GM18498 (cell line): ENCODE results near the gene C3orf33.

Source experiments
- ATAC-seq: cut with Tn5 transposase; IDR thresholded peaks from one replicate; pipeline ENCODE4 v1.9.1; 2021; ENCODE audit warnings: mild to moderate bottlenecking, moderate library complexity; ENCODE audit not compliant: unreplicated experiment

C3orf33 gene

GRCh38 chr3:155790272-155790925, 15.7 kb downstream of the C3orf33 start:
- no peak for ATAC-seq

GRCh38 chr3:155785662-155786295, 20.3 kb downstream of the C3orf33 start:
- ATAC-seq = no peak

GRCh38 chr3:155782390-155782953, 23.6 kb downstream of the C3orf33 start:
- no peak for ATAC-seq

GRCh38 chr3:155780291-155780690, 25.8 kb downstream of the C3orf33 start:
- ATAC-seq = no peak

GRCh38 chr3:155778462-155778861, 27.6 kb downstream of the C3orf33 start:
- ATAC-seq = no peak

- no peak for ATAC-seq
Observed at GRCh38 chr3:155772801-155773200, 33.3 kb downstream of the C3orf33 start.

GRCh38 chr3:155771126-155771525, 35.0 kb downstream of the C3orf33 start:
- no peak for ATAC-seq

GRCh38 chr3:155766206-155766605, 39.9 kb downstream of the C3orf33 start:
- ATAC-seq = no peak

- ATAC-seq = no peak
Observed at GRCh38 chr3:155763870-155764463, 42.1 kb downstream of the C3orf33 start.

GRCh38 chr3:155760653-155761052, 45.4 kb downstream of the C3orf33 start:
- no peak for ATAC-seq

- ATAC-seq = no peak
Observed at GRCh38 chr3:155757577-155757976, 48.5 kb downstream of the C3orf33 start.

GRCh38 chr3:155753038-155753639, 52.9 kb downstream of the C3orf33 start:
- no peak for ATAC-seq

- ATAC-seq = no peak
Observed at GRCh38 chr3:155748611-155749365, 57.3 kb downstream of the C3orf33 start.

GRCh38 chr3:155747946-155748290, 58.2 kb downstream of the C3orf33 start:
- ATAC-seq = no peak

- no peak for ATAC-seq
Observed at GRCh38 chr3:155747286-155747945, 58.7 kb downstream of the C3orf33 start.

GRCh38 chr3:155746703-155747102, 59.4 kb downstream of the C3orf33 start:
- no peak for ATAC-seq

- no peak for ATAC-seq
Observed at GRCh38 chr3:155745795-155746550, 60.1 kb downstream of the C3orf33 start.

- peak; percentile 58 for ATAC-seq
Observed at GRCh38 chr3:155744626-155745324, 61.3 kb downstream of the C3orf33 start, which contains the start of gene PLCH1. PLCH1 (minus strand) TSS chr3:155745071; CDS start chr3:155704224, 40,847 bp downstream.
